Activated CD8-positive, alpha-beta memory T cell treated with anti-CD3 and anti-CD28 coated beads for 4 hours (primary cell): Measurements from ENCODE around the gene C10orf90.

ENCODE experiments used
- DNase-seq, 2 donors: peaks; one replicate each; pipeline ENCODE4 v3.0.0-alpha.2; 2020; ENCODE audit warnings: low read depth in 2 of 2

C10orf90 gene

GRCh38 chr10:126634911-126635310, 35.6 kb downstream of the C10orf90 start:
- no peak for DNase-seq

DNA sequence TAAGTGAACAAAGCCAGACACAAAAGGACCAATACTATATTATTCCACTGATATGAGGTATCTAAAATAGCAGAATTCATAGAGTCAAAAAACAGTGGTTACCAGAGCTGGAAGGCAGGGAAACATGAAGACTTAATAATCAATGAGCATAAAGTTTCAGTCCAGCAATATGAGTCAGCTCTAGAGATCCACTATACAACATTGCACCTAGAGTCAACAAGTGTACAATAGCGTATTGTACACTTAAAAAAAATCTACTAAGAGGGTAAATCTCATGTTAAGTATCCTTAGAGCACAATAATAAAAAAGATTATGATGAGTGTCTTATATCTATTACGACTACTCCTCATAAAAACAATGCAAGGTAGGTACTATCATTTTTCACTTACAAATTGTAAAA, 36.1 kb downstream of the C10orf90 start:
- DNase-seq: no peak

DNA sequence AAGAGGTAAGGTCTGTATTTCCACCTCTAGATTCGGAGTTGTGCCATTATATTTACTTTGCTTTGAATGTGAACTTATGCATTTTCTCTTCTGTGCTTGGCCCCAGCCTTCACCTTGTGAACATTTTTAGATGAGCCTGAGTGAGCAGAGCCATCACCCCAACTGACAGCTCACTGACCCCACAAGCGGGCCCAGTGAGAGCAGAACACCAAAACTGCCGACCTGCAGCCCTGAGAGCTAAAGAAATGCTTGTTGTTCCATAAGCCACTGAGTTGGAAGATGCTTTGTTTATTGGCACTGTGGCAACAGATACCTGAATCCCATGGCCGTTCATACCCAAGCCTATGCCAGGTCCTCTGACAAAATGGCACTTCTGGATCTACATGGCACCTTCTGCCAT, 37.8 kb downstream of the C10orf90 start:
- no peak for DNase-seq

GRCh38 chr10:126629925-126630624, 40.4 kb downstream of the C10orf90 start:
- DNase-seq: no peak

DNA sequence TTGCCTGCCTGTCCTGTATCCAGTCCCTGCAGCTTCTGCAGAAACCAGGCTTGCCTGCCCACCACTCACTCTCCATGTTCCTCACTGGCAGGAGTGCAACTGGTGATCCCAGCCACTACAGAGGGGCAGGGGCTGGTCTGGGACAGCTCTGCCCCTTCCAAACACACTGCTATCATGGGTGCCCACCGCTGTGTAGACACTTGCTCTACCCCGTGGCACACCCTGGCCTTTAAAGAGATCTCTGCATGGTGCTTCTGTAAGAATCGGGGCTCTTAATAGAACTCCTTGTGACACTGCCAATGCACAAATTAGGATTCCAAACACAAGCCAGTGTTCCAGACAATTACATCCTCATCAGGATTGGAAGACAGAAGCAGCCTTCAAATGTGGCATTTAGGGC, 41.7 kb downstream of the C10orf90 start:
- no peak for DNase-seq

- DNase-seq: no peak
Observed at GRCh38 chr10:126621846-126622245, 48.6 kb downstream of the C10orf90 start.

- DNase-seq: no peak
Observed at GRCh38 chr10:126618466-126618865, 52.0 kb downstream of the C10orf90 start.

DNA sequence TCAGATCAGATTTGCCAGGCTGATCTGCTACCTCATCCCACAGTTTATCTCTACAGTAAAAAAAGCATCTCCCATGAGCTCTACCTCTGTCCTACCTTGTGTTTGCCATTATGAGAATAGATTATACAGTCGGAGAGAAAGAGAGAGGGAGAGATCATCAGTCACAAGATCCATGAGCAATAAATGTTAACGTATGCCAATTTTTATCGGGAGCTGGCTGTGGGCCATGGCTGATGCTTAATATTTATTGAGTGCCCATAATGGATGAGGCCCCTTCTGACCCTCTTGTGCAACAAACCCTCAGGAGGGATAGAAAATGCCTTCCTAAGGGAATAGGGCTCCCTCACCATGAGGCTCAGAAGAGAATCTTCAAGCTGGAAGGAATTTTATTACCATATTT, 52.8 kb downstream of the C10orf90 start:
- DNase-seq: no peak

DNA sequence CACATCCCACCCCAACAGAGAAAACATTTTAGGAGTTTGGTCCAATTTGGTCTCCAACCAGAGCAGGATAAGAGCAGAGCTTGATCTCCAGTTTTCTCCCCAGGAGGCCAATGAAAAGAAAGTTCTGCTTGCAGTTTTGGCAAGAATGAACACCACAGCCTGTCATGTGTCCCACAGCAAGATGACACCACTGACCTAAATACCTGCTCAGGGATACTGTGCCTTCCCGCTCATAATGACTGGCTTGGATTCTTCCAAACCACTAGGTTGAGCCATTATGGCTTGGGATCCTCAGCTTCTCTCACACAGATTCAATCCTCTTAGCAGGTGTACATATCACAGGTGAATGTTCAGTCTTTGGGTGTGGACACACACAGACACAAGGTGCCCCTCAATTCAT, 53.3 kb downstream of the C10orf90 start:
- DNase-seq: no peak

DNA sequence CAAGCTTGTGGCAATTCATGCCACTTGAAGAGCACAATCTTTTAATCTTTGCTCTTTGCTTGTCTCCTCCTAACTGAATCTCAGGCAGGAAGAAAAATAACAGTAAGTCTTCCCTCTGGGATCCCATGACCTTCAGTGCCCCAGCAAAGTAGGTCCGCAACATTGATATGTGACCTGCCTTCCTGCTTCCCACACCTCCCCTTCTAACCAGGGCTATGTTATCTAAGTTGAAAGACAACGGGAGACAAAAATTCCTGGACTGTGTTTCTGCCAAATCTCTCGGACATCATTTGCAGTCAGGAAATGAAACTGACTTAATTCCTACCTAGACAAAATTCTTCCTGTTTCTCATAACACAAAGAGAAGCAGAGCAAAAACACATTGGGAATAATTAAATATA, 53.8 kb downstream of the C10orf90 start:
- no peak for DNase-seq

DNA sequence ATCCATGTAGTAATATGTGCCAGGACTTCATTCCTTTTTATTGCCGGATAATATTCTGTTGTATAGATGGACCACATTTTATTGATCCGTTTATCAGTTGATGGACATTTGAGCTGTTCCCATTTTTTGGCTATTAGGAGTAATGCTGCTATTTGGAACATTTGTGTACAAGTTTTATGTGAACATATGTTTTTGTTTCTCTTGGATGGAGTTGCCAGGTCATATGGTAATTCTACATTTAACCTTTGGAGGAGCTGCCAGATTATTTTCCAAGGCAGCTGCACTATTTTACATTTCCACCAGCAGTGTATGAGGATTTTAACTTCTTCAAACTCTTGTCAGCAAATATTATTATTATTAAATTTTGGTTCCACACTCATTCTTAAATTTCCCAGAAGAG, 59.2 kb downstream of the C10orf90 start:
- DNase-seq: no peak

GRCh38 chr10:126609566-126609965, 60.9 kb downstream of the C10orf90 start:
- DNase-seq: no peak

DNA sequence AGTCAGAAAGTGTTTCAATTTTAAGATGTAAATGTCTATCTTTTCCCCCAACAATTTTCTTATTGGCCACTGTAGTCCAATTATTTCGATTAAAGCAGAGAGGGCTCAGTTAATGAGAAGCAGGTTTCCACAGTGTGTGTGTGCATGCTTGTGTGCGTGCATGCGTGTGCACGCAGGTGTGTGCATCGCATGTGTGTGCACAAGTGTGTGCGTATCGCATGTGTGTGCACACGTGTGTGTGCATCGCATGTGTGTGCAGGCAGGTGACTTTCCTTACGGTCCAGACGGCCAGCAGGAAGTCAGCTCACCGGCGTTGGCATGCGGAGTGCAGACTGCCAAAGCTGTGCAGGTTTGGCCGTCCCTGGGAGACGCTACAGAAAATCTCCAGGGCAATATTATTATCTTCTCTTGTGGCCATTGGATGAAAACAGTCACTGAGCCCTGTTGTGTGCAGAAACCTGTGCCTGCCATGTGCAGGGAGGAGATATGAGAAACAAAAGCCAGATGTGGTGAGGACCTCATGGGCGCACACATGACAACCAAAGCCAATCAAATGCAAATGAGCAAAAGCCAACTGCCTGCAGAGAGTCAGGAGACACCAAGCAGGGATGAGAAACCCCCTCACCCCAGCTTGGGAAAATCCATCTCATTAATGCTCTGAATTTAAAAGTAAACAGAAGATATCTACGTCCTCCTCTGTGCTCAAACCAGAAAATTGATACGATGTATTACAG, 70.4 kb downstream of the C10orf90 start:
- DNase-seq: no peak

- no peak for DNase-seq
Observed at GRCh38 chr10:126598009-126598408, 72.5 kb downstream of the C10orf90 start.

GRCh38 chr10:126597211-126597610, 73.3 kb downstream of the C10orf90 start:
- no peak for DNase-seq

- no peak for DNase-seq
Observed at GRCh38 chr10:126596472-126597016, 73.9 kb downstream of the C10orf90 start.

DNA sequence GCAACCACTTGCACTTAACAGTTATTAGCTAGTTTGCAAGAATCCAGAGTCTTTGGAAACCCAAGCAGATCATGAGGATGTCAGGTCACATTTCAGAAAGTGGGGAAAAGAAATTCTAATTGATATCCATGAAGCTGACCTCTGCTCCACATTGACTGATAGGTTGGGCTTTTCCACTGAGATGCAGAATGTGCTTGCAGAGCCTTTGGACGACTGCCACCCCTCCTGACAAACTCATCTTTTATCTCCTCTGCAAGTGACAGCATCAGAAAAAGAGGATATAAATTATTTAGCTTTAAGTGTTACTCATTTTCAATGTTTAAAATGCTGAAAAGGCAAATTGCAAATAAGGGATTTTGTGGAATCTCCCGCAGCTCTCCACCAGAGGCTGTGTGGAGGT, 75.3 kb downstream of the C10orf90 start:
- no peak for DNase-seq

- DNase-seq: no peak
Observed at GRCh38 chr10:126593968-126594701, 76.4 kb downstream of the C10orf90 start.

GRCh38 chr10:126592901-126593300, 77.6 kb downstream of the C10orf90 start:
- no peak for DNase-seq

DNA sequence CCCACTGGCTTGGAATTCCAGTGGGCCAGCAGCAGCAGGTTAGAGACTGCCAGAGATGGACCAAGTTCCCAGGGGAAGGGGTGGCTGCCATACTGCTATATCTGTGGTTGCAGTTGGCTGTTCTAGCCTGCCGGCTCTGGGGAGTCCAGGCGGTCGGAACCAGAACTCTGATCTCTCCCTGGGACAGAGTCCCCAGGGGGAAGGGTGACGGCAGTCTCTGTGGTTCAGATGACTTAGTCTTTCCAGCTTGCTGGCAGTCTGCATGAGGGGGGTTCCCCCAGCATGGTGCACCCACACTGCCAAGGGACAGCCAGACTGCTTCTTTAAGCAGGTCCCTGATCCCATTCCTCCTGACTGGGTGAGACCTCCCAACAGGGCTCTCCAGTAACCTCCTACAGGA, 82.5 kb downstream of the C10orf90 start:
- no peak for DNase-seq

DNA sequence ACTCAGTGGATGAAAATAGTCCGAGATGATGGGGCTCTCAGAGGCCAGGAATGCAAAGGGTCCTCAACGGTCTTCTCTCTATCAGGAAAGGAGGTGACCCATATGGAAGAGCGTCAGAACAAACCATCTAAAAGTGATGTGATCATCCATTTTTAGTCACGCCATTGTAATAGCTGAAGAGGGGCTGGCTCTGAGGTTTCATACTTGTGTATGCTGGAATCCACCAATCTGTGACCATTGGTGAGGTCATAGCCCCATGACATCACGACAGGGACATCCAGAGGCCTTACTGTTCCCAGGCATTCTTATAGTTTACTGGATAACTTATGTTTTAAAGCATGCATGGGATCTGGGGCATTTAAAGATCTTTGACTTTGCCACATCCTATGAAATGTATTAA, 83.6 kb downstream of the C10orf90 start:
- DNase-seq: no peak

GRCh38 chr10:126586128-126586527, 84.4 kb downstream of the C10orf90 start:
- DNase-seq: no peak
